ENCODE results near the gene RELN.
A peak's percentile ranks its signal among the peaks of the same experiment; 100 is the strongest.

Gene RELN

GRCh38 chr7:103797647-103798307 lies 191.7 kb downstream of the RELN start:
- ATAC-seq, result no peak
- TF ChIP-seq TSHZ2 (CRISPR knock-in tag; IDR thresholded peaks at IDR 0.05) (peak; percentile 98), BACH2 (CRISPR knock-in tag; IDR thresholded peaks at IDR 0.05; ENCODE audit: borderline replicate concordance) (no peak), CREB5 (CRISPR knock-in tag; IDR thresholded peaks at IDR 0.05; ENCODE audit: low read depth) (peak; percentile 96), PPARA (CRISPR knock-in tag; IDR thresholded peaks at IDR 0.05; ENCODE audit: borderline replicate concordance) (no peak), OSR1 (CRISPR knock-in tag; IDR thresholded peaks at IDR 0.05) (no peak), ZNF70 (CRISPR knock-in tag; IDR thresholded peaks at IDR 0.05) (no peak), ZFP3 (CRISPR knock-in tag; IDR thresholded peaks at IDR 0.05) (no peak), ZNF8 (CRISPR knock-in tag; IDR thresholded peaks at IDR 0.05) (0 out of 2 replicates have a peak, but pooled peaks have one; percentile 34), ZC3H10 (CRISPR knock-in tag; IDR thresholded peaks at IDR 0.05) (no peak), ZFP30 (CRISPR knock-in tag; IDR thresholded peaks at IDR 0.05) (no peak), ARNTL (CRISPR knock-in tag; IDR thresholded peaks at IDR 0.05; ENCODE audit: borderline replicate concordance, low read depth) (no peak), TOX (CRISPR knock-in tag; IDR thresholded peaks at IDR 0.05; ENCODE audit: borderline replicate concordance) (no peak), SNAI2 (CRISPR knock-in tag; IDR thresholded peaks at IDR 0.05) (peak; percentile 76; the same call in 1 of the 2 replicates), CSDC2 (CRISPR knock-in tag; IDR thresholded peaks at IDR 0.05) (no peak), ZNF565 (CRISPR knock-in tag; conservative IDR thresholded peaks at IDR 0.05; ENCODE audit: low read depth) (0 out of 2 replicates have a peak, but pooled peaks have one; percentile 6), TCF4 (CRISPR knock-in tag; IDR thresholded peaks at IDR 0.05; ENCODE audit: borderline replicate concordance) (peak; percentile 87), ISL1 (CRISPR knock-in tag; IDR thresholded peaks at IDR 0.05) (peak; percentile 98), CSRNP3 (CRISPR knock-in tag; IDR thresholded peaks at IDR 0.05) (peak; percentile 94), POU6F1 (CRISPR knock-in tag; IDR thresholded peaks at IDR 0.05; ENCODE audit: borderline replicate concordance, low read depth) (peak; percentile 23; the same call in 1 of the 2 replicates), PATZ1 (CRISPR knock-in tag; IDR thresholded peaks at IDR 0.05; ENCODE audit: borderline replicate concordance) (peak; percentile 60; the same call in 1 of the 2 replicates), GLIS3 (CRISPR knock-in tag; IDR thresholded peaks at IDR 0.05) (peak; percentile 67), RARB (CRISPR knock-in tag; IDR thresholded peaks at IDR 0.05) (no peak), ESRRG (CRISPR knock-in tag; IDR thresholded peaks at IDR 0.05) (peak; percentile 81)

- no peak for ATAC-seq
Observed at GRCh38 chr7:103796327-103796962, 193.0 kb downstream of the RELN start.

More at GRCh38 chr7:103796327-103796962, 193.0 kb downstream of the RELN start:
- TF ChIP-seq ZFP30 (CRISPR knock-in tag; IDR thresholded peaks at IDR 0.05) (no peak), PATZ1 (CRISPR knock-in tag; IDR thresholded peaks at IDR 0.05; ENCODE audit: borderline replicate concordance) (no peak), ZNF70 (CRISPR knock-in tag; IDR thresholded peaks at IDR 0.05) (no peak), ISL1 (CRISPR knock-in tag; IDR thresholded peaks at IDR 0.05) (no peak)

Data from SK-N-SH treated with all-trans-retinoic acid at 6 μM for 48 hours (cell line).